Measurements from ENCODE around the gene NTN1.
"Not testable (repeated sequence)": the region's sequence is repeated elsewhere in the genome, so short reads cannot be mapped to it uniquely, and the experiment has no call there.

Gene NTN1

GRCh38 chr17:9021158-9021991 is at the start of gene NTN1:
TSS of gene NTN1 (plus strand) at chr17:9021510. CDS start at chr17:9022374, 864 bp downstream.
- DNase-seq (ENCODE audit: low read depth in 2 of 2), result peak in 1 of 2 donors; percentile 38

GRCh38 chr17:8975091-8975725 is 46.1 kb upstream of the NTN1 start:
- no peak for DNase-seq (ENCODE audit: low read depth in 2 of 2)

GRCh38 chr17:8976638-8977037 is 44.7 kb upstream of the NTN1 start:
- DNase-seq (ENCODE audit: low read depth in 2 of 2), result no peak

GRCh38 chr17:8979715-8980114 is 41.6 kb upstream of the NTN1 start:
- DNase-seq (ENCODE audit: low read depth in 2 of 2), result no peak

- DNase-seq (ENCODE audit: low read depth in 2 of 2), result no peak
Measured at GRCh38 chr17:8981443-8981842, 39.9 kb upstream of the NTN1 start.

GRCh38 chr17:8984225-8984624 is 37.1 kb upstream of the NTN1 start:
- not testable (repeated sequence) for DNase-seq (ENCODE audit: low read depth in 2 of 2)

- no peak for DNase-seq (ENCODE audit: low read depth in 2 of 2)
Measured at GRCh38 chr17:8985054-8985701, 36.1 kb upstream of the NTN1 start.

- no peak for DNase-seq (ENCODE audit: low read depth in 2 of 2)
Measured at GRCh38 chr17:8986295-8986694, 35.0 kb upstream of the NTN1 start.

- not testable (repeated sequence) for DNase-seq (ENCODE audit: low read depth in 2 of 2)
Measured at GRCh38 chr17:8988263-8988935, 32.9 kb upstream of the NTN1 start.

- DNase-seq (ENCODE audit: low read depth in 2 of 2), result peak; percentile 49 to 55
Measured at GRCh38 chr17:8991514-8992285, 29.6 kb upstream of the NTN1 start.

- peak; percentile 63 to 64 for DNase-seq (ENCODE audit: low read depth in 2 of 2)
Measured at GRCh38 chr17:8994319-8994718, 27.0 kb upstream of the NTN1 start.

- DNase-seq (ENCODE audit: low read depth in 2 of 2), result no peak
Measured at GRCh38 chr17:8995711-8996110, 25.6 kb upstream of the NTN1 start.

- DNase-seq (ENCODE audit: low read depth in 2 of 2), result peak; percentile 63 to 71
Measured at GRCh38 chr17:8997994-8998628, 23.2 kb upstream of the NTN1 start.

- no peak for DNase-seq (ENCODE audit: low read depth in 2 of 2)
Measured at GRCh38 chr17:9001559-9001958, 19.8 kb upstream of the NTN1 start.

- no peak for DNase-seq (ENCODE audit: low read depth in 2 of 2)
Measured at GRCh38 chr17:9002227-9002605, 19.1 kb upstream of the NTN1 start.

GRCh38 chr17:9002606-9003354 is 18.5 kb upstream of the NTN1 start:
- no peak for DNase-seq (ENCODE audit: low read depth in 2 of 2)

- DNase-seq (ENCODE audit: low read depth in 2 of 2), result no peak
Measured at GRCh38 chr17:9003355-9004131, 17.8 kb upstream of the NTN1 start.

- no peak for DNase-seq (ENCODE audit: low read depth in 2 of 2)
Measured at GRCh38 chr17:9004132-9004960, 17.0 kb upstream of the NTN1 start.

GRCh38 chr17:9004961-9005285 is 16.4 kb upstream of the NTN1 start:
- DNase-seq (ENCODE audit: low read depth in 2 of 2), result no peak
